ENCODE results near the gene CHIT1. TPM values are rescaled to one million over a fixed set of nuclear protein-coding genes. Genes with fewer than 3 reads are reported as not detected.
A peak's percentile ranks its signal among the peaks of the same experiment; 100 is the strongest.

CHIT1 gene
- total RNA-seq, 1 donor from 2014 or later = 0.48 TPM

DNA sequence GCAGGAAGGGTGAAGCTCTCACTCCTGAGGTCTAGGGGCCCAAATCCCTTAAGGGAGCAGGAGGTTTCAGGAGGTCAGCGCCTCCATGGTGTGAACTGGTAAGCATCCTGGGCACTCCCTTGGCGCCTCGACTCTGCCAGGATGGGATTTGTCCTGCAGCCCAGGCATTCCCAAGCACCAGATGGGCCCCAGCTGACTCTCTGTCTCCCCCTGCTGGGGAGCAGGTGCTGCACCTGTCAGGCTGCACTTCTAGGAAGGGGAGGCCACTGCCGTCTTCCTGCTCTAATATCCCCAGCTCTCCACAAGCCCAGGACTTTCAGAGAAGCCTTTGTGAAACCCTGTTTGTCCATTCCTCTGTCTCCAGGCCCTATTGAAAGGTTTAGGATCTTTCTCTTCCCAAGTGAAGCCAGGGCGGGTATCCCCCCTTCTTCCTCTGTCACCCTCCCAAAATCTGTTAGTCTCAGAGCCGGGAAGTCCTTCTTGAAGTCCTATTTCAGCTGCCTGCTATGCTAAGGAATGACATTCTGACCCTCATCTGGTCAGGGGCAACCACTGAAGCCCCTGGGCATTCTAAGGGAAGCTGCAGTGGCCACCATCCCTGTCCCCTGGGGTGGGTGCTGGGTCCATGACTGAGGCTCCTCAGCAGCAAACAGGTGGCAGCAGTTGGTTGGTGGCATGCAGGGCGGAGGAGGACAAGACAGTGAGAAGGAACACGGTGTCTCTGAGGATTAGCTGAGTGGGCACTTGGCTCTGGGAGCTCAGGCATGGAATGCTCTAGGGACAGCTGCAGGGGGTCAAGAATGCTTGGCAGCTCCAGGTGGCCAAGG, 57.1 kb downstream of the CHIT1 start:
- ATAC-seq (ENCODE audit: poor library complexity) (peak; percentile 81), DNase-seq (peak; percentile 65)

GRCh38 chr1:203171341-203172183, 57.9 kb downstream of the CHIT1 start:
- DNase-seq (peak; percentile 32), ATAC-seq (ENCODE audit: poor library complexity) (no peak)
- intact Hi-C loops (cut with DNase I) = loop anchor here (5.0 kb wide), 1 partner anchor 54 kb away; no protein-coding TSS in a partner anchor

More for the DNA sequence above, 57.1 kb downstream of the CHIT1 start:
- intact Hi-C loops (cut with DNase I) = loop anchor here (5.0 kb wide), 1 partner anchor 55 kb away; no protein-coding TSS in a partner anchor

GRCh38 chr1:203170625-203171330, 58.7 kb downstream of the CHIT1 start:
- DNase-seq (peak; percentile 20), ATAC-seq (ENCODE audit: poor library complexity) (no peak)
- intact Hi-C loops (cut with DNase I) = loop anchor here (5.0 kb wide), 1 partner anchor 53 kb away; no protein-coding TSS in a partner anchor

- no peak for ATAC-seq (ENCODE audit: poor library complexity)
- no peak for DNase-seq
- intact Hi-C loops (cut with DNase I) = loop anchor here (5.0 kb wide), 1 partner anchor 53 kb away; no protein-coding TSS in a partner anchor
Measured at GRCh38 chr1:203169770-203170520, 59.5 kb downstream of the CHIT1 start.

- intact Hi-C loops (cut with DNase I) = no loop called here
- DNase-seq = no peak
- ATAC-seq (ENCODE audit: poor library complexity) = no peak
Measured at GRCh38 chr1:203168991-203169390, 60.5 kb downstream of the CHIT1 start.

DNA sequence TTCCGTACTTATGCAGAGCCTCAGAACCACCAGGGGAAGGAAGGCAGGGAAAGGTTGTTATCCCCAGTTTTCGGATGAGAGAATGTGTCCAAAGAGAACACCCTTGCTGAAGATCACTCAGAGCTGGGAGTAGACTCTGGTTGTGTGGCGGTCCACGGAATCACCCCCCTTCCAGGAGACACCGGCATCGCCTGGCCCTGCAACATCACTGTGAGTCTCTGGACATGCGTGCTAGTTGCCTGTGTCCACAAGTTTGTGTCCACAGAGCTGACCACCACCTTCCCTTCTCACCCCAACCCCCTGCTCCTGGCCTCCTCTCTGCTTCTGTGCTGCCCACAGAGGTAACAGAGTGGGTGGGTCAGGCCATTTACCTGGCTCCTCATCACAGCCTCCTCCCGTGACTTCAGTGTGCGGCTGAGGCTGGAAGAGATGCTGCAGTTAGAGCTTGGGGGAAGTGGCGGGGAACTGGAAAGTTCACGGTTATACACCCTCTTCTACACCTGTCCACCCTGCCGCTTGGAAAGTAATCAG, 61.2 kb downstream of the CHIT1 start:
- ATAC-seq (ENCODE audit: poor library complexity) = no peak
- intact Hi-C loops (cut with DNase I) = no loop called here
- DNase-seq = no peak

DNA sequence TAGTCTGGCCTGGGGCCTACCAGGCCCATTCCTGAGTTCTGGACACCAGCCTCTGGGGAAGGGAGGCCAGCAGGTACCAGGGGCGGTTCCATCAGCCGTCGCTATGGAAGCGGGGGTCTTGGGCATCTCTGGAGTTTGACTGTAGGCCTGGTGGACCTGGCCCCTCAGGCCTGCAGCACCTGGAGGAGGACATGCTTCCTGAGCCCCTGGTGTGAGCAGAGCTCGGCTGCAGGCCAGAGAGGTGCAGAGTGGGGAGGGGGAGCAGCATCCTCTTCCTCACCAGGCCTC, 61.6 kb downstream of the CHIT1 start:
- ATAC-seq (ENCODE audit: poor library complexity) (no peak), DNase-seq (no peak)
- intact Hi-C loops (cut with DNase I) = no loop called here

- no peak for DNase-seq
- ATAC-seq (ENCODE audit: poor library complexity) = no peak
- intact Hi-C loops (cut with DNase I) = no loop called here
Measured at GRCh38 chr1:203167026-203167912, 62.2 kb downstream of the CHIT1 start.

GRCh38 chr1:203166192-203166940, 63.1 kb downstream of the CHIT1 start:
- intact Hi-C loops (cut with DNase I) = no loop called here
- ATAC-seq (ENCODE audit: poor library complexity) = peak; percentile 18
- no peak for DNase-seq

Other genes with a start within 250 kb of the CHIT1 start
- 21.8 TPM for gene TMEM183A, start 222.3 kb downstream of the CHIT1 start, total RNA-seq
- 19.3 TPM for gene PPFIA4, start 203.2 kb downstream of the CHIT1 start, total RNA-seq
- not detected for gene MYOG, start 143.7 kb downstream of the CHIT1 start, total RNA-seq
- 12.5 TPM for gene ADORA1, start 101.9 kb downstream of the CHIT1 start, total RNA-seq
- not detected for gene MYBPH, start 53.8 kb downstream of the CHIT1 start, total RNA-seq
- gene CHI3L1, start 43.0 kb downstream of the CHIT1 start, total RNA-seq = 0.32 TPM
- gene BTG2, start 75.8 kb upstream of the CHIT1 start, total RNA-seq = 40.5 TPM
- 5.9 TPM for gene FMOD, start 121.4 kb upstream of the CHIT1 start, total RNA-seq
- gene PRELP, start 246.1 kb upstream of the CHIT1 start, total RNA-seq = 22.9 TPM